ENCODE data around the gene PRKCQ.

The PRKCQ gene

DNA sequence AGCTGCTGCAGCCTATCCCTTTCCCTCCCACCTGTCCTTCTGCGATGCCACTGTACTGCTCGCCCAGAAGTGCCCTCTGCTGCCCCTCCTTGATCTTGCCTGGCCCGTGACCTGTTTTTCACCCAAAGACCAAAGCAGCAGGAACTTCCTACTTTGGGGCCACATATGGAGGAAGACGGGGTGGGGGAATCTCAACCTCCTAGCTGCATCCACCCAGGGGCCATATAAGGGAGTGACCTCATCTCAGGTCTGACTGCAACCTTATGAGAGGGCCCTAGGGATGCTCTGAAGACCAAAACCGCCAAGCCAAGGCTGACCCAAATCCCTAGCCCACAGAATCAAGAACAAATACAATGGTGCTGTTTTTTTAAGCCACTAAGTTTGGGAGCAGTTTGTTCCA lies 15.7 kb downstream of the PRKCQ start:
- no peak for DNase-seq

DNA sequence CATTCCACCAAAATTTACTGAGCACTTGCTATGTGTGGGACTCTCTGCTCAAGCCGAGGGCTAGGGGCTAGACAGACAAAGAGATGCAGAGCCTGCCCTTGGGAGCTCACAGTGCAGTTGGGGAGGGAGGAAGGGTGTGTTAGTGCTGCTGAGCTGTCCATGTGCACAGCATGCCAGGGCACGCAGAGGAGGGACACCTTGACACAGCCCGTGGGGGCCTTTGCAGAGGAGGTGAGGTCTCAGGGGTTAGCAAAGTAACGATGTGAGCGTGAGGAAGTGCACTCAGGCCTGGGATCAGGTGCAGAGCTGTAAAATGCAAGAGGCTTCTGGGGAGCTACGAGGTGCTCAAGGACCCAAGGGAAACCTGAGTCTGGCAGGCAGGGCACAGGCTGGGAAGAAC lies 16.3 kb downstream of the PRKCQ start:
- DNase-seq: no peak

DNA sequence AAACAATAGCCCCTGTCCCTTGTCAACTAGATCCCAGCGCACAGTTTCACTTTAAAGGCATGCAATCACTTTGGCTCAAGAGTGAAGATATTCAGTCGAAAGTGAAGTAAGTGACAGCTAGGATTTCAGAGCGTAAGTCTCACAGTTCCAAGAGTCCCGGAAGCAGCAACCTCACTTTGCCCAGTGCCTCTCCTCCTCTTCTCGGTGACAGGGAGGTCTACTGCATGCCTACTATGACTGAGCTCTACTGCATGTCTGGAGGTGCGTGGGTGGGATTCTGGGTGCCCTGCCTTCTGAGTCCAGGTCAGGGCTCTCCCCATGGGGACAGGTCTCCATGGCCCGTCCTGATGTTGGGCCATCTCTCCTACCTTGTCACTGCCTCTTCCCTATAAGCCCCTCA lies 17.0 kb downstream of the PRKCQ start:
- no peak for DNase-seq

DNA sequence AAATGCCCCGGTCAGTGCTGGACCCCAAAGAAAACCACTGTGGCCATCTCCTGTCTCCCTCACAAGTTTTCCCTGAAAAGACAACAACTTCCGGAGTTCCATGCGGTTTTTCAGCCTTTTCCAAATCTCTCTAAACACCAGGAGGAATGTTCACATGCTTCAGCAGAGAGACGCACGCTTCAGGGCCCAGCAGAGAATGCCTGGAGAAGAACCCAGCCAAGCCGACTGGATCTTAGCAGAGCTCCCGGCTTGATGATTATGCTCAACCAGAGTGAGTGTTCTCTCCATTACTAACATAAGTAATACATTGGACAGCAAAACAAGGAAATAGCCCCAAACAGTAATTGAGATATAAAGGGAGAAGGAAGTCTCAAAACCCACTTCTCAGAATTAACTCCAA lies 17.9 kb downstream of the PRKCQ start:
- DNase-seq: no peak

DNA sequence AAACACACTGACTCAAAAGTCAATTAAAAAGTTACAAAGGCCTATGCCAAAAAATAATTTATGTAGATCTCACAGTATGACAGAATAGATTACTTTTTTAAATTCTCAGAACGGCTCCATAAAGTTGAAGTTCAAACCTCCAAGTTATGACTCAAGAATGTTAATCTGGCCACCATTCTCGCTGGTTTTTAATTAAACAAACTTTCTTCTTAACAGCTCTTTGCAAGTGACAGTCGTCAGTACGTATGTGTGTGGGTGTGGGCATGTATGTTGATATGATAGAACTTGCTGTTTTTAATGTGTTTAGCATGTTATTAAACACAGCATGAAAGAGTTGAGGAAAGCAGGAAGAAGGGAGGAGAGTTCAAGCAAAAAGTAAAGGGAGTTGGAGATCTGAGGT lies 18.5 kb downstream of the PRKCQ start:
- no peak for DNase-seq

DNA sequence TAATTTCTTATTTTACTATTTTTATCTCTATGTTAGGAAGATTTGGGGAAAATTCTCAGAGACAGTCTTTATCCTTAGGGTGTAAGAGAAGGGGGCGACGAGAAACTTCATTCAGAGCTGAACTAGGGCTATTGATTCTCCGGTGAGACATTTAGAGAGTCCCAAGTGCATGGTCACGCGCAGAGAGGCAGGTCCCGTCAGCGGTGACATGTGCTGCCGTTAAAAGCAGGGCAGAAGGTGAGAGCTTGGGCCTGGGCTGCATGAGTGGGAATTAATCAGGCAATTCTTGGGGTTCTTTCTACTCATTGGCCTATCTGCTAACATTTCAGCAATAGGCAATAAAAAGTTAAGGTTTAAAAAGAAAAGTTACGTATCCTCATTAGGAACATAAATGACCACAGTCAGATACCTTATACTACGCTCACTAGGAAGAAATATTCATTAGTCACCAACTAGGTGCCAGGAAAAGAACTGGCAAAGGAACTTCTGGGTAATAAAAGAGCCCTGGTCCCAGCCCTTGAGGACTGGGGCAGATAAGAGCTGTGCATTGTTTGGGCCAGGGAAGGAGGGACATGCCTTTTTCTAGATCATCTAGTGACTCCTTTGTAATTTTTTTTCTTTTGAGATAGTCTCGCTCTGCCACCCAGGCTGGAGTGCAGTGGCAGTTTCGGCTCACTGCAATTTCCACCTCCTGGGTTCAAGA lies 21.2 kb downstream of the PRKCQ start:
- no peak for DNase-seq

DNA sequence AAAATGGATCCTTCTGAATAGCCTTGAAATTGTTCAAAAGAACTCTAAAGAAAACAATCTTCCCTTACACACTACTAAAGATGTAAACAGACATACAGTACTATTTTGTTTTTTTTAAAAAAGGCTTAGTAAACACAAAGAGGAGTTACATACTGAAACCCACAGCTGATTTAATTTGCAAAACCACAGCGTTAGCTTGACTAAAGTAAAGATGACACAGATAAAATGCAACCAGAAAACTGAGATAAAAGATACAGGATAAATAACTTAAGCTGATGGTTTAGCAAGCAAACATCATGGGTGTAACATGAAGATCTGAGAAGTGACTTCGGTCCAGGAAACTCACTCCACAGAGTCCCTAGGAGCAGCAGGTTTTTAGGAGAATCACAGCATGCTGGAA lies 21.8 kb downstream of the PRKCQ start:
- no peak for DNase-seq

DNA sequence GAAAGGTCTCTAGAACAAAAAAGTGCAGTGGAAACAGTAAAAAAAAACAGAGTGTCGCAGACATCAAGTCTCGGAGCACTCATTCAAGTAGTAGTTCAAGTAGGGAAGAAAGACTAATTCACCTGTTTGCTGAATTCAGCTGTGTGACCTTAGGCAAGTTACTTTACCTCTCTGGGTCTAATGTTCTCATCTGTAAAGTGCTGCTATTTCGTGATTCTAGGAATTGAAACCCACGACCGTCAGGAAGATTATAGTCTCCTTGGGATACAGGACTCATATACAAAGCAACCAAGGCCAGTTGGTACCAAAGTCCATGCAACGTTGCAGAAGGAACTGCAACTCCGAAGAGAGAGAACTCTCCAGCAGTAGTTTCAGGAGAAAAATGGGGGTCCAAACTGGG lies 26.1 kb downstream of the PRKCQ start:
- DNase-seq: no peak

DNA sequence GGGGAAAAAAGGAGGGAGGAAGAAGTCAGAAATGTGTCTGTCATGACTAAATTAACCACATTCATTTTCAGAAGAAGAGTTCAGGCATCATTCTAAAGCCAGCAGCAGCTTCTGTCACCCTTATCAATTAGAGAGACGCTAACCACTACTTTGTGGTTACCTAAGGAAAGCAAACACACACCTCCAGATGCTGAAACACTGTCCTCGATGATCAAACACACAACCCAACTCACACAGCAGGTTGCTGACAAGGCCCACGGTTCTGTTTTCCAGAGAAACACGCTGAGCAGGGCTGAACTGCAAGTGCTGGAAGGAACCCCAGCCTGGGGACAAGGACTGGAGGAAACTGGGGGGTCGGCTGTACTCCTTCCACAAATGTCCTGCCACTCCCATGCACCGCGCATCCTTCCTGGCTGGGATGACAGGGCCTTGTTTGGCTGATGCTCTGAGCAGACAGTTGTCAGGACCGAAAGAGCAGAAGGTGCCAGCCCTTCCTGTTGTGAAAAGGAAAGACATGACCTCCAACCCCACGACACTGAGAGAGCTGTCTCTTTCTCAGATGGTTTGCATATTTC lies 36.6 kb downstream of the PRKCQ start:
- DNase-seq: no peak

DNA sequence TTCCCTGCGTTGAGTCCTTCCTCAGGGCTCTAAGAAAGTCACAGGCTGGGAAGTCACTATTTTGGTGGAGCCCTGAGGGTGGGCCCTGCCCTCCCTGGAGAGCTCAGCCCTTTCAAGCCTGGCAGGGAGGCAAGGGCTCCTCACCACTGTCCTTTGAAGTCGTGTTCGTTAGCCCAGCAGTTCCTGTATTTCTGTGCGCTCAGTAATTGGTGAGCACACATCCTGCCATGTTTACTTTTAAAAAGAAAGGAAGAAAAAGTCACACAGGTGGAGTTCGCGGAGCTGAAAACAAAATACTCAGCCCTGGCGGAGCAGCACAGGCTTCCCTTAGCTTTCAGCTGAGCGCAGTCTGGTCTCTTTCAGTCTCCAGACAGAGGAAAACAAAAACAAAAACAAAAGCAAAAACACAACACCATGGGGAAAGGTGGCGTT lies 37.1 kb downstream of the PRKCQ start:
- no peak for DNase-seq

DNA sequence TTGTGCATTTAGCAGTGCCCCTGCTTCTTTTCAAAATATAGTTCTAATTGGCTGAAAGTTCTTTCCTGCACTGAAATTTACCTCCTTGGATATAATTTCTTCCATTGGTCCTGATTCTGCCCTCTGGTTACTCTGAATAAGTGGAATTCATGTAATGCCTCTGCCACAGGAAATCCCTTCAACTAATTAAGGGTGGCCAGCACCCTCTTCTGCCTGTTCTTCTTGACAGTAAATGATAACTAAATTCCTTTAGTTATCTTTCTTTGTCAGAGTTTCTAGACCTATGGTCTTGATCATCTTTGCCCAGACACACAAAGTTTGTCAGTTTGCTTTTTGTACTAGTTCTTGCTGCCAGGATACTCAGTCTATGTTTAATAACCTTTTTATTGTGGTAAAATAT lies 40.2 kb downstream of the PRKCQ start:
- DNase-seq: no peak

DNA sequence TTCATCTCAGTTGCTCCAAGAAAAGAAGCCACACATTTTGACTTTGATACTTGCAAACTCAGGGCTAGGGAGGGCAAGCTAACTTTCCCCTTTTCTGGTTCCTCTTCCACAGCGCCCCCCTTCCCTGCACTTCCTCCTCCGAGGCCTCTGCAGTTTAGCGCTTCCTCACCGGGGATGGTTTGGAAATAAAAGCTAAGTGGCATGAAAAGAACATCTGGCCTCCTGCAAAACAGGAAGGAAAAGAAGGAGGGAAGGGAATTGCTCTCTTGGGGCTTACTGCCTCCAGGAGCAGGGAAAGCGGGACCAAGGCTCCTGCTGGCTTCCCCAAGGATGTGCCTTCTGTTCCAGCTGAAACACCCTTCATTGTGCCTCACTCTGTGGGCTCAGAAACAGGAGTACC lies 42.3 kb downstream of the PRKCQ start:
- no peak for DNase-seq

DNA sequence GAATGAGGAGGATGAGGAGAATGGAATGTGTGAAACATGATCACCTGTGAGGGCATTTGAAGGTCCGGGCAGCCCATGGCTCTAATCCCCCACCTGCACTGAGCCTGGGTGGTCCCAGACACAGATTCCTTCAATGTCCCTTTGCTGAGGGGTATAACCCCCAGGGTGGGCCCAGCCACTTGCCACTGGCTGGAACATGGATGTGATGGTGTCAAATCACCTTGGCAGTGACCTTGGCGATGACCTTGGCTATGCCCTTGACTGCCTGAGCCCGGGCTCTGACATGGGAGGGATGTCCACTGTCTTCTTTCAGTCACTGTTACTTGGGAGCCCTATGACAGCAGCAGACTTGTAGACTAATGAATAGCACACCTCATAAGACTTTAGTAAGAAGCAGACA lies 44.0 kb downstream of the PRKCQ start:
- DNase-seq: no peak

DNA sequence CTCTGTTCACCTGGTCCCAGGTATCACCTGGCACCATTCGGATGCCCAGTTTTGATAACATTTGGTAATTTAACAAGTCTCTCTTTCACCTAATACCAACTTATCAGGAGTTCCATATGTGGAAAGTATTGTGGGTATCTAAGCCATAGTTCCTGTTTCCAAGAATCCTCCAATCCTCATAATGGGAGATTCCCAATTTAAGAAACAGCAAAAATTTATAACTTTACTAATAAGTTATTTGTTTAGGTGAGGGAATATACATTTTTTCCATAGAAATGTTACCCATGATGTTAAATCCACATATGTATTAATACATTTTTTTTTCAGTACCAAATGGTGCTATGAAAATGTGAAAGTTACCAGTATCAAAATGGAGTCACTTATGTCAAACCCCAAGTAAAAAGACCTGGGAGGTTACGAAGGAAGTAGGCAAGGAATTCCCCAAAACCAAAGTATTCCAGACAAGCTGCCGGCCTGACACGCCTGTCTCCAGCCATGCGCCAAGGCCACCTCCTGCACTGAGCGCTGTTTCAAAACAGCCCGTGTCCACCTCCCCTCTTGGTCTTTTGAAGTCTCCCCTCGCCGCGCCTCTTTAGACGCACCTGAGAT lies 44.8 kb downstream of the PRKCQ start:
- no peak for DNase-seq

DNA sequence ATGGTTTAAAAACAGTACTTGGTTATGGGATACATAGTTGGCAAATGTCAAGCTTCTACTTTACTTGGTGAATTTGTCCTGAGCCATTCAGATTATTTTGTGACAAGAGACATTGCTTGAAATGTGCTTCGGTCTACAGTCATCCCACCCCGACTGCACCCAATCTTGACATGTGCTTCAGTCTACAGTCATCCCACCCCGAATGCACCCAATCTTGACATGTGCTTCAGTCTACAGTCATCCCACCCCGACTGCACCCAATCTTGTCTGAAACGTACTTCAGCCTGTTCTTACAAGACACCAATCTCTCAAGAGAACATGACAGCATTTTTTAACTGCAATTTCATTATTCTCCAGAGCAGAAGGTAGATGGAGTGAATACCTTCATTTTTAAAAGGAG lies 47.8 kb downstream of the PRKCQ start:
- DNase-seq: no peak

DNA sequence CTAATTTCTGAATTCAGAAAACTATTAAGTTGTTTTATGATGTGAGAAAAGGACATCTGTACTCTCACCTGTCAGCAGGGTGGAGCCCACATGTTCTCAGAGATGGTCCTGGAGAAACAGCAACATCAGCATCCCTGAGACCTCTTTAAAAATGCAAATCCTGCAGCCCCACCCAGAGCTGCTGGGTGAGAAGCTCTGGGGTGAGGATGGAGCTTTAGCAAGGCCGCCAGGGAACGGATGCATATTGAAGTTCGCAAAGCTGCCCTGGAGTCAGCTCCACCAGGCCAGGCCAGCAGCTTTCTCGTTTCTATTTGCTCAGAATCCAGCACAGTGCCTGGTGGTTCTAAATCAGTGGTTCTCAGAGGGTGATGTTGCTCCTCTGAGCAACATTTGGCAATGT lies 49.1 kb downstream of the PRKCQ start:
- no peak for DNase-seq

DNA sequence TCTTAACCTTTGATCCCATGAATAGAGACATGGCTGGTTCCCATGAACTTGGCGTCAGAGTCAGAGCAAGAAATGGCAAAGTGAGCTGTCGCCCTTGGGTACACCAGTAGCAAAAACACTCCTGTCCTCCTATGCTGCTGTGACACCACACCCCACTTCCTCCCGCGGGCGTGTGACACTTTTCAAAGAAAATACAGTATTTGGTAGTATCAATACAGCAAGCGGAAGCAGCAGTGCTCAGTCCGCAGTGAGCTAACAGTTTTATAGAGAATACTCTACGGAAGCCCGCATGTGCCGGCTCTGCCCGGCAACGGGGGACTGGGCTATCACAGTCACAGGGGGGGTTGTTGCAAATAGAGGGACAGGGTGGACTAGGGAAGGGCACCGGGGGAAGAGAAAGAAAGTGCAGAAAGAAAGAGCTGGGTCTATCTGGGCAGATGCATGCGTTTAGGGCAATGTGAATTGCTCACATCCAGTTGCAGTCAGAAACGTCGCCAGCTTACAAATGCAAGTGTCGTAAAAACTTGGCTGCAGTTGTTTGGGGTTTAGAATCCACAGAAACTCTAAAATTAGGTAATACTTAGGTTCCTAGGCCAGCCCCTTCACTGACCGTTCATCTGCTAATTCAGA lies 49.8 kb downstream of the PRKCQ start:
- DNase-seq: no peak

DNA sequence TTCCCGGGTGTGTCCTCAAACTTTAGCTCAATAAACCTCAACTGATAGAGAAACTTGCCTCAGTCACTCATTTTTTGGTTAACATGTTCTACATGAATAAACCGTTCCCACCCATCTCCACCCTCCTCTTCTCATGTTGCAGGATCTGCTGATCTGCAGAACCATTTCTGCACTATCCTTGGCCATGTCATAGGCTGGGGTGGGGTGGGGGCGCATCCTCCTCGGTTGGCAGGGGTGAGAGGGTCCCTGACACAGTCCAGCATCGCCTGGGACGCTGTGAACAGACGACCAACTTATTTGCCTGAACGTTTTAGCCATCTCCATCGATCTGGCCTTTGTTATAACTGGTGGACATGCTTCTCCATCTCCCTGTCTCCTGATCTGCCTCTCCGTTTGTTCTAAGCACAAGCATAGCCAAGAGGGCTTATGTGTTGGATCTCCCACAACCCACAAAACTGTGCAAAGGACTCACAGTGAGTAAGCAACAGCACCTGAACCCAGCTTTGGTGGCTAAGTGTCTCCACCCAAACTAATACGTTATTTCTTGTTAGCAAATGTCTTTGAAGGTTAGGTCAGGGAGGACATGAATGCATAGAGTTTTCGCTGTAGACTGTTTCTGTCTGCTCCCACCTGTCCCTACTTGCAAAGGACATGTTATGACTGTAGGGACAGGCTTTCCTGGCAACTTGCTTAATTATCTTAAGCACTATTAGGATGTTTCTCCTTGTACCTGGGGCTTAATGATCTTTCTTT lies 51.7 kb downstream of the PRKCQ start:
- DNase-seq: no peak

DNA sequence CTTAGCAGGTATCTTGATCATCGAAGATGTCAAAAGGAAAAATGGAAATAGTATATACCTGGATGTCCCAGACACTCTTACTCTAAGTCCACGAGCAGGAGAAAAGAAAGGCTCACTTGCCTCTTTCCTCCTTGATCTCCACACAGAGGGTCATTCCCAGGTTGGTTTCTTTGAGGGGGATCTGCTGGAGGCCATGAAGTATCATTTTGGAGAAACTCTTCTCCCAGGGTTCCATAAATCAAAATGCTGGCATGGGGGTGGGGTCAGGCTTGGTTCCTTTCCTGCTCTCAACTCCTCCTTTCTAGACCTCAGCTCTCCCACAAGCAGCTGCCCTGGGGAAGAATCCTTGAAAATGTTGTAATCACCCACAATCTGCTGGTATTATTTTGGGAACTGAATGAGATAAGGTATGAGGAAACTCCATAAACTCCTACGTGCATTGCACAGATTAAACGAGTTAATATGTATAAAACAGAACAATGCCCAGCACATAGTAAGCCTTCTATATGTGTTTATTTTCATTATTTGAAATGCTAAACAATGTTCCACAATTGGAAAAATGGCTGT lies 54.4 kb downstream of the PRKCQ start:
- DNase-seq: no peak

DNA sequence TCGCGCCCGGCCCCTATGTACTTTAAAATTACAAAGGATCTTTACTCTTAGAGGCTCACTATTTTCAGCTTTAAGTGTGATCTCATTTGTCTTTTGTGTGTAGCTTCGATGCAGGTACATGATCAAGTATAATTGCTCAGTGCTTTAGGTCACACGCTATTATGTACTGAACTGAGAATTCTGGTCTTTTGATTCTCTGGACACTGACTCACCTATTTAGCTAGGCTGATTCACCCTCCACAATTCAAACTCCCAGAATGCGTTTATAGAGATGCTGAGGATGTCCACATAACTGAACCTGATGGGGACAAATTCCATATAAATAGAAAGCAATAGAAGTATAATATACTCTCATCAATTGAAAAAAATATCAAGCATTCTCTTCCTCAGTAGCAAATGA lies 57.8 kb downstream of the PRKCQ start:
- no peak for DNase-seq

DNA sequence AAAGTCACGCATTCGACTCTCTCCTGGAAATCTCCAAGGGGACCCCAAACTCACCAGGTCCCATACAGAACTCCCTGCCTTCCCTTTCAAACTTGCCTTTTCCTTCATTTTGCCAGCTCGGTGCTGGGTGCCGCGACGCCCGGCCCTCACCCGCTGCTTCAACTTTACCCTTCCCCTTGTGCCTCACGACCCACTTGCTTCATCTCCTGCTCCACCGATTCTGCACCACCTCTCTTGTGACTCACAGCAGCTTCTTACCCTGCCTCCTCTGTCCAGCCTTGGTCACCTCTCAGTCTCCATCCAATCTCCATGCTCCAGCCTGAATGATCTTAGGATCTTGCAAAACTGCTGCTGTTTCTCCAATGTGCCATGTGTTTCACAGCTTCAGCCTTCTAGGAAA lies 59.9 kb downstream of the PRKCQ start:
- DNase-seq: no peak

DNA sequence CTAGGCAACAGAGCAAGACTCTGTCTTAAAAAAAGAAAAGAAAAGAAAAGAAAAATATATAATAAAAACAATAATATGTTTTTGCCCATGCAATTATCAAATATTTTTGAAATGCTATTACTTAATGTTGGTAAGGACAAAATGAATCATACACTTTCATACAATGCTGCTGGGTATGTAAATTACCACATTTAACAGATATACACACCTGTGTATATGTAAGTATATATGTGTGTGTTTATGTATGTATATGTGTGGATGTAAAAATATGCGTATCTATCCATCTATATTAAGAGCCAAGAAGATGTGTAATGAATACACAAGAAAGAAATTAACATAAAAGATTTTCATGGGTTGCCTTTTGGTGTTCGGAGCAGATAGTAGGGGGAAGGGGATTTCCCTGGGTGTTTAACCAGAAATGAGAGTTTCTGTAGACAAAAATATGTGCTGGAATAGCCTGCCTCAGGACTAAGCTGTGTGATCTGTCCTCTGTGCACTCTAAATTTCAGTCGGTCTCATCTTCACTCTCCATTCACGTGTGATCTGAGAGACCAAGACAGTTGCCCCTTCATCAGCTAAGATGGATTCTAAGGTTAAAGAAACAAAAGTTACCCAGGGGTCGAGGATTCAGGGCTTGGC lies 61.2 kb downstream of the PRKCQ start:
- DNase-seq: no peak

DNA sequence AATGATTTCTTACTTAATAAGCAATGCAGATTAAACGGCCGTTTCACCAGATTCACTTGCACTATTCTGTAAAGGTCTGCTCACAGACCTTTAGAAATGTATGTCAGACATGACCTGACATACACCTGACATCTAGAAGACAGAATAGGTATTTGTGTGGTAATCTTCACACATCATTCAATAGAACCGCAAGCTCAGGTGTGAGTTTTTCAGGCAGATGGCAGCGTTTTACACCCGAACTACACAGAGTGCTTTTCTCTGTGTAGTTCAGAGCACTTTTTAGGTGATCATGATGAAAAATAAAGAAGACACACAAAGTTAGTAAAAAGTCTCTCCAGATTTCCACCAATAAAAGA lies 63.2 kb downstream of the PRKCQ start:
- no peak for DNase-seq
